Uterus (tissue), 2 donors: Measurements from ENCODE around the gene MYBPC2.

Experiments used
- CTCF ChIP-seq, 4 experiments: fragments of 200-600 bp in 2 of 4; fragments of 450-650 bp in 2 of 4; sonication (generic) in 2 of 4; IDR thresholded peaks; one replicate each; pipeline ENCODE4 v1.5.1; 2016 to 2019; ENCODE audit warnings: antibody characterized with exemption in 4 of 4, mild to moderate bottlenecking in 2 of 4, moderate library complexity in 1 of 4
- POLR2A ChIP-seq, 2 donors: fragments of 450-650 bp; IDR thresholded peaks; one replicate each; pipeline ENCODE4 v1.6.1; 2016; ENCODE audit warnings: antibody characterized with exemption in 2 of 2, mild to moderate bottlenecking in 1 of 2, moderate library complexity in 1 of 2

GRCh38 chr19:50478901-50479715 lies 46.4 kb downstream of the MYBPC2 start:
- TF ChIP-seq CTCF (IDR thresholded peaks at IDR 0.05) (no peak), POLR2A (IDR thresholded peaks at IDR 0.05) (no peak)
